Left colon (tissue), 2 donors: ENCODE measurements around the gene SLC27A2. TPM values are rescaled to one million over a fixed set of nuclear protein-coding genes. Genes with fewer than 3 reads are reported as not detected.
"Not testable (repeated sequence)": the region's sequence is repeated elsewhere in the genome, so short reads cannot be mapped to it uniquely, and the experiment has no call there.

ENCODE experiments used
- ATAC-seq: fragments of 200-7000 bp; cut with Tn5 transposase; one replicate; pipeline ENCODE4 v1.9.1; 2020; ENCODE audit warnings: mild to moderate bottlenecking, moderate library complexity
- DNase-seq, 2 donors: peaks; one replicate each; pipeline ENCODE4 v3.0.0-alpha.2; 2020
- intact Hi-C, 2 donors: fragments of 100-400 bp; cut with DNase I in 1 of 2; cut with micrococcal nuclease in 1 of 2; formaldehyde crosslinking; loops; one replicate each; pipeline versions ENCODE4 v1.11.2 to v1.14.0; 2022; cut with DNase I, micrococcal nuclease
- long read RNA-seq: library from polyadenylated mRNA; unstranded; transcript quantifications from one replicate; pipeline ENCODE4 v2.0.0, GENCODE V29; 2021
- total RNA-seq, 2 donors: library from RNA; stranded (reverse); fragmentation: NEBNext Ultra II Directional; extraction: Animal tissue kit (Norgen Biotek cat#: 25700); gene quantifications; one replicate each; pipeline ENCODE4 v1.2.1, GENCODE V29; 2021
- donor health status: DM: no; HTN: no; CAD: no.
- donor health status: DM: yes; HTN: yes; CAD: no.

Gene SLC27A2
- total RNA-seq: 10 to 100 TPM; 37.2 to 43.1 TPM
- long read RNA-seq, transcript SLC27A2-201 (10 exons, 2,394 nt): major isoform, 97 of 105 reads
- long read RNA-seq, partial matches to known transcripts: 1 of 105 reads
- long read RNA-seq, other reads (novel, unspliced or antisense): 6 of 105 reads

DNA sequence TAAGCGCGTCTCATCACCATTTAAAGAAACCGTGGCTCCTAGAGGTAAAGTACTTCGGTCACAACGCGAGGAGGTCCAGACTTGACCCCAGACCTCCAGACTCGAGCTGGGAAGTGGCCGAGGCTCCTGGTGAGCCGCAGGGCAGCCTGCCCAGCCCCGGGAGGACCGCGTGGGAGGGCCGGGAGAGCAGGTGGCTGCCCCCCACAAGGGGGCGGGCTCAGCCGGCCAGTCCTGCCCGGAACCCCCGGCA, at the start of gene SLC27A2:
SLC27A2 (plus strand) TSS at position 228 of the 250 bp plus-strand sequence. CDS start 232 bp downstream, outside the sequence.
- DNase-seq (peak; percentile 58 to 76), ATAC-seq (peak; percentile 75)
- intact Hi-C loops: no loop called here

DNA sequence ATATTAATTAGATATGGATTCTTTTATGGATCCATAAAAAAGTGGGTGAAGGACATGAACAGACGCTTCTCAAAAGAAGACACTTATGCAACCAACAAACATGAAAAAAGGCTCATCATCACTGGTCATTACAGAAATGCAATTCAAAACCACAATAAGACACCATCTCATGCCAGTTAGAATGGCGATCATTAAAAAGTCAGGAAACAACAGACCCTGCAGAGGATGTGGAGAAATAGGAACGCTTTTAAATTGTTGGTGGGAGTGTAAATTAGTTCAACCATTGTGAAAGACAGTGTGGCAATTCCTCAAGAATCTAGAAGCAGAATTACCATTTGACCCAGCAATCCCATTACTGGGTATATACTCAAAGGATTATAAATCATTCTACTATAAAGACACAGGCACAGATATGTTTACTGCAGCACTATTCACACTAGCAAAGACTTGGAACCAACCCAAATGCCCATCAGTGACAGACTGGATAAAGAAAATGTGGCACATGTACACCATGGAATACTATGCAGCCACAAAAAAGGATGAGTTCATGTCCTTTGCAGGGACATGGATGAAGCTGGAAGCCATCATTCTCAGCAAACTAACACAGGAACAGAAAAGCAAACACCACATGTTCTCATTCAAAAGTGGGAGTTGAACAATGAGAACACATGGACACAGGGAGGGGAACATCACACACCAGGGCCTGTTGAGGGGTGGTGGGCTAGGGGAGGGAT, 49.6 kb upstream of the SLC27A2 start:
- intact Hi-C loops, DNase-seq, ATAC-seq: not testable (repeated sequence)

DNA sequence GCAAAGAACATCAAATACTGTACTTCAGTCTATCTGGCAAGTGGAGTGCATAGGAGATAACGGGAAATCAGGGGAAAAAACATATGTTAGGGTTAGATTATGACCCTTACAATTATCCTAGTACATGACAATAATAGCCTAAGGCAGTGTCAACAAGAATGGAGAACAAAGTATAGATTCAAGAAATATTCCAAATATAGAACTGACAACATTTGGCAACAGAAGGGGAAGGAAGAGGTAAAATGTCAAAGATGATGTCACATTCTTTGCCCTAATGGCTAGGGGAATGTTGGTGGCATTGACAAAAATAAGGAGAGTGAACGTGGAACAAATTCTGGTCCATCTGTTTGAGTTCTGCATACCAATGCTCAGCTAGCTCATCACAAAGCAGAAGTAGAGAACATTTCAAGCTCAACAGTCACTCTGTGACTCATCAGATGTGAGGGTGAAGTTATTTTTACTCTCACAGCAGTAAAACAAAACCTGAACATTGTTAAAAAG, 47.4 kb upstream of the SLC27A2 start:
- peak; percentile 33 for ATAC-seq
- intact Hi-C loops: no loop called here

DNA sequence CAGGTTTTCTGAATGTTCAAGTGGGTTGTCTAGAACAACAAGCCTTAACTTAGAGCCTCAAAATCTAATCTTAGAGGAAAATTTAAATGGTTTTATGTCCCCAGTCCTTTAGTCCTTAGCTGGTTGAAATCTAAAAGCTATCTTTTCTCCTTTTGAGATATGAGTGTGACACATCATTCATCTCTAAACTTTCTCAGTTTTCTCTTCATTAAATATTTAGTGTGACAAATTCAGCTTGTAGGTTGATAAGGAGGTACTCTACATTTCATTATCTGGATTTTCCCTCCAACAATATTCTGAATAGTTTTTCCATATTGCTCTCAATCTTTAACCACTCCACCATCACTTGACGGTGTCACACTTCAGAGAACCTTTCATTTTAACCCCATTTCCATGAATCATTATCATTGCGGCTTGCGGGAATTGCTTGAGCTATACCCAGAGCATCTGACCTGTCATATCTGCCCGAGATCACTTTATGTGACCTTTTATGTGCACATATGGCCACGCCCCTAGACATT, 46.9 kb upstream of the SLC27A2 start:
- ATAC-seq: no peak
- DNase-seq: no peak
- intact Hi-C loops: no loop called here

More for the DNA sequence above, 47.4 kb upstream of the SLC27A2 start:
- no peak for DNase-seq

DNA sequence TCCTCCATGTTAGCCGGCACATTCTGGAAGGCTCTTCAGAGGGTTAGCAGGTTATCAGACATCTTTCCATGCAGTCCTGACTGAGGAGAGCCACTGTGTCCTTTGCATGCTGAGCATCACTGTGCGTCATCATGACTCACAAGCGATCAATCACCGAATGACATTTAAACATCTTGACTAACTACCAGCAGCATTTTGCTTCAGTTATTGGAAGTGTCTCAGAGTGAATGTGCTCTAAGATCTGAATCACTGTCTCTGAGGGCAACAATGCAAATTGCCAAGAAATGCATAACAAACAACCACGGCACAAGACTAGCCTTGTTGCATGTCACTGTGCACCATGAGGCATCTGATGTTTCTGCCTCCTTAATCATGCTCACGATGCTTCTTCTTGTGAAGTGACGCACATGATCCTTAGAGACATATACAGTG, 44.6 kb upstream of the SLC27A2 start:
- ATAC-seq (no peak), DNase-seq (no peak)
- intact Hi-C loops: no loop called here

DNA sequence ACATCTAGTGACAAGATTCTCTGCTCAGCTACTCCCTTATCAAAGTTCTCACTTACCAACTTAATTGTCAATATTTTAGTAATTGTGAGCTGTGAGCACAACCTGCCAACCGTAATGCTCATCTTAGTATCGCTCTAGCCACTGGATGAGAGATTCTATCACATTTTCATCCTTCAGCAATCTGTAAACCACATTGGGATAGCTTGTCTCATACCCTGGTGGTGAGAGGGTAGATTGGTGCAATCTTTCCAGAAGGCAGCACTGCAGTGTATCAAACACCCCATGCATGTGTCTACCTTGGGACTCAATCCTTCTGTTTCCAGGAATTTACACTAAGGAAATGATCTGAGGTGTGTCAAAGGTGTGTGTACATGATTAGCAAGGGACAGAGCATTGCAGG, 44.1 kb upstream of the SLC27A2 start:
- intact Hi-C loops: no loop called here
- no peak for DNase-seq
- ATAC-seq: no peak

DNA sequence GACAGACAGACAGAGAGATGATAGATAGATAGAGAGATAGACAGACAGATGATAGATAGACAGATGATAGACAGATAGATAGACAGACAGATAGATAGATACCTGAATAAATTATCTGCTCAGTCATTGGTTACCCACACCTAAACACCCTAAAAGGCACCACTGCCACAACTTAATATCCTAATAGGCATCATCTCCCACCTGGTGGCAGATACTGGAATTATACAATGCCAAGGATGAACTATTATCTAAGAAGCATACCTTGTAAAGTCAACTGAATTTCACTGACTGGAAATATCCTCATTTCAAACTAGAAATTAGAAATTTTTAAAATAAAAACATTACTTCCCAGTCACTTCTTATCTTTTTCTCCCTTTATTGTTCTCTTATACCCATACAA, 43.6 kb upstream of the SLC27A2 start:
- ATAC-seq (no peak), DNase-seq (no peak)
- intact Hi-C loops: no loop called here

DNA sequence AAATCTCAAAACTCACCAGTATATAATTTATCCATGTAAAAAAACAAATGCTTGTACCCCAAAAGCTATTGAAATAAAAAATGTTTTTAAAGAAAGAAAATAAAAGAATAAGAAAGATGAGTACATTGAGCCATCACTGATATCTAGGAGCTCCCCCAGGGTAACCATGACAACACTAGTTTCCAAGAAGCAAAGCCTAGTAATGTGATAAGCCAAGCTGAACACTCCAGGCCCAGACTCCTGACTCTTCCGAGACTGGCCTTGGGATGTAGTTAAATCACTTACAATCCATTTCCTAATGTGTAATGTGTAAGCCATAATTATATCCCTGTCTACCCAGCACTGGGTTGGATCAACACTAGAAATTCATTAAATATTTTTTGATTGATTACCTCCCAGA, 41.9 kb upstream of the SLC27A2 start:
- no peak for DNase-seq
- intact Hi-C loops: loop anchor here in 1 of 2 donors (10.0 kb wide), 1 partner anchor 1275 kb away; no protein-coding TSS in a partner anchor
- ATAC-seq: no peak

DNA sequence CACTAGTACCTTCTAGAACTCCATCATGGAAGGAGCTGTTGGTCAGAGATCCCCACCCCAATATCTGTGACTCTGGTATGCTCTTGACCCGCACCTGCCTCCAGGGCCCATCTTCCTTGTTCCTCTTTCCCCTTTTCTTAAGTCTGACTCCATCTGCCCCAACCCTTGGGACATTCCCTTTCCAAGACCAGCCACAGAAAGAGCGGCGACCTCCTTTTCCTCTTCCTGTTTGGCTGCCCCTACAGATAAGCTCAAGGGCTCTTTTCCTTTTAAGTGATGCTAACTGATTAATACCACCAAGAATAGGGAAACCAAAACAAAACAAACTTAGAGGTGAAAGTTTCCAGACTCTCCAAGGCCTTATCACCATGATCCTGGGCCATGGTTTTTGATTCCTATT, 41.0 kb upstream of the SLC27A2 start:
- no peak for ATAC-seq
- DNase-seq: no peak
- intact Hi-C loops: loop anchor here in 1 of 2 donors (10.0 kb wide), 1 partner anchor 1276 kb away; no protein-coding TSS in a partner anchor

DNA sequence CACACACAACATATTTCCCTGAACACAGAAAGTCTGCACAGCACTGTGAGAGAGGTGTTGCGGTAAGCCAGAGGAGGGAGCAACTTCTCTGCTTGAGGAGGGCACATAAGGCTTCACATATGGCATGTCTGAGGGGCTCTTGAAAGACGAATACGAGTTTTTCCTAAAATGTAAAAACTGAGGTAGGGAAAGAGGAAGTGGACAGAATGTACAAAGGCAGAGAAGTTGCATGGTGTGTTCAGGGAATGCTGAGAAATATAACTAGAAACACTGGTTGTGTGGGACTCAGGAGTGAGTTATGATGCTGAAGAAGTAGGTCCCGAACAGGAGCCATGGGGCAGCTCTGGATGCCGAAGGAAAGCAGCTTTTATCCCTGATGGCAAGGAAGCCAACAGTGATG, 40.1 kb upstream of the SLC27A2 start:
- no peak for DNase-seq
- intact Hi-C loops: loop anchor here in 1 of 2 donors (10.0 kb wide), 1 partner anchor 1277 kb away; no protein-coding TSS in a partner anchor
- ATAC-seq: no peak

DNA sequence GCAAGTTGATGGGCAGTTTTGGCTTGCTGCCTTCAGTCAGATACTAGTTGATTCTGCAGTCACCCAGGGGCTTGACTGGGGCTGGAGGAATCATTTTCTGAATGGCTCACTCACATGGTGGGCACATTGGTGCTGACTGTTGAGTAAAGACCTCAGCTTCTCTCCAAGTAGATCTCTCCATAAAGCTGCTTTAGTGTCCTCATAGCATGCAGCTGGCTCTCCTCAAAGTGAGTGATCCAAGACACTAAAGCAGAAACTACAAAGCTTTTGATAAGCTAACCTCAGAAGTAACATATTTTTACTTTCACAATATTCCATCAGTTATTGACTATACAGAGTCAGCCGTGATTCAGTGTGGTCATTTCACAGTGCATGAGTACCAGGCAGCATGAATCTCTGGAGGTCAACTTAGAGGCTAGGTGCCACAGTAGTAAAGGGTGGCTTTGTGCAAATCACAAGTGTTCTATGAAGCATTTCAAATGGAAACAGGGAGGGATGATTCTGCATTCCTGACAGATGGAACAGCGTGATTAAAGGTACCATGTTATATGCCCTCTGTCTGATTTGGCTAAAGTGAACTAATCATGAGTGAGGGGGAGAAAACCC, 38.6 kb upstream of the SLC27A2 start:
- DNase-seq (no peak), ATAC-seq (no peak)
- intact Hi-C loops: loop anchor here in 1 of 2 donors (10.0 kb wide), 1 partner anchor 1279 kb away; no protein-coding TSS in a partner anchor

DNA sequence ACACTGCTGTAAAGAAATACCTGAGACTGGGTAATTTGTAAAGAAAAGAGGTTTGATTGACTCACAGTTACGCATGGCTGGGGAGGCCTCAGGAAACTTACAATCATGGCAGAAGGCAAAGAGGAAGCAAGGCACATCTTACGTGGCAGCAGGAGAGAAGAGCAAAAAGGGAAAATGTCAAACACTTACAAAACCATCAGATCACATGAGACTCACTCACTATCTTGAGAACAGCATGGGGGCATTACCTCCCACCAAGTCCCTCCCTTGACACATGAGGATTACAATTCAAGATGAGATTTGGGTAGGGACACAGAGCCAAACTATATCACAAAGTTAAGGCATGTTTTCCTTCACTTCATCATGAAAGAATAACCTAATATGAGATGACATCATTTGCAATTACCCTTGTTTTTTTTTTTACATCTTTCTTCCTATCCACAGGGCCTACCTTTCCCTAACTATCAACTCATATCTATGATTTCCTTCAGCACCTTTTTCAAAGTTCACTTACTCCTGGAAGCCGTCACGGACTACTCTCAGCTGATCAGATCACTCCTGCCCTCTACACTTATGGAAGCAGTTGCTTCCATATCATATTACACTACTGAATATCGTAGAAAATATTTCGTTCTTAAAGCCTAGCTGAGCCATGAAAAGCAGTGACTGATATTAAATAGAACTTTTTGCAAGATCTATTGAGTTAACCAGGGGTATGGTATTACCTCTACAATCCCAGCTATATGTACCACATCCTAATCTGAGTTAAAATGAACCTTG, 37.5 kb upstream of the SLC27A2 start:
- DNase-seq (no peak), ATAC-seq (no peak)
- intact Hi-C loops: loop anchor here in 1 of 2 donors (5.0 to 10.0 kb wide), 2 partner anchors 907 to 1280 kb away; no protein-coding TSS in a partner anchor

DNA sequence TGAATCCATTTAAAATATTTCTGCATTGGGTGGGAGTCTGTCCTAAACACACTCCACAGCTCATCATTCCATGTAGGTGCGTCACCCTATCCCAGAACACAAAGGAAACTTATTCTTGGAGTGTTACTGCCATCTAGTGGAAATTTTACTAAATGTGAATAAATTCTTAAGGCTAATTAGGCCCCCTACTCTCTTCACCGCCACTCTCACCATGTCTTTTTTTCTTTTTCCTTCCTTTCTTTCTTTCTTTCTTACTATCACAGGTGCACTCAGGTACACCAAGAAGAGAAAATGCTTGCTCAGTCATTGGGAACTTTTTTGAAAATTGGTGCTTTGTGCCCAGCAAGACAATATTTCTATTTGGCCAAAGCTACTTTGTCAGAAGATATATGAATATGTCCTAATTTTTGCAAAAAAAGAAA, 36.5 kb upstream of the SLC27A2 start:
- intact Hi-C loops: loop anchor here in 1 of 2 donors (5.0 to 10.0 kb wide), 2 partner anchors 908 to 1281 kb away; no protein-coding TSS in a partner anchor
- no peak for DNase-seq
- peak; percentile 55 for ATAC-seq

DNA sequence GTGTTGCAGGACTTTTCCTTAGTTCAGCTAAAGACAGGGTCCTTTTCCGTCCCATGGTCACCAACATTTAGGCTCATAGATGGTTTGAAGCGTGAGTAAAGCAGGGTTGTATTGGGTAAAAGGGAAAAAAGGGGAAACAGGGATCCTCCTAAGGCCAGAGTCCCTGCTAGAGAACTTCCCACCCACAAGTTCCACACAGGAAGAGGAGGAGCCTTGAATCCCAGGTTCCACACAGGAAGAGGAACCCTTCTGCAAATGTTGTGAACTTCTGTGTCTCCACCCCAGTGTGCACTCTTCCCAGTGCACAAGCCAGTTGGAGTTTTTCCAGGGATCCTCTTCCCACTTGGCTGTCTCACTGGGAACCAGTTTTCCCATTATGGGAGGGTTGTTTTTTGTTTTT, 35.4 kb upstream of the SLC27A2 start:
- DNase-seq (no peak), ATAC-seq (peak; percentile 43)
- intact Hi-C loops: loop anchor here in 1 of 2 donors (5.0 to 10.0 kb wide), 2 partner anchors 909 to 1282 kb away; no protein-coding TSS in a partner anchor

DNA sequence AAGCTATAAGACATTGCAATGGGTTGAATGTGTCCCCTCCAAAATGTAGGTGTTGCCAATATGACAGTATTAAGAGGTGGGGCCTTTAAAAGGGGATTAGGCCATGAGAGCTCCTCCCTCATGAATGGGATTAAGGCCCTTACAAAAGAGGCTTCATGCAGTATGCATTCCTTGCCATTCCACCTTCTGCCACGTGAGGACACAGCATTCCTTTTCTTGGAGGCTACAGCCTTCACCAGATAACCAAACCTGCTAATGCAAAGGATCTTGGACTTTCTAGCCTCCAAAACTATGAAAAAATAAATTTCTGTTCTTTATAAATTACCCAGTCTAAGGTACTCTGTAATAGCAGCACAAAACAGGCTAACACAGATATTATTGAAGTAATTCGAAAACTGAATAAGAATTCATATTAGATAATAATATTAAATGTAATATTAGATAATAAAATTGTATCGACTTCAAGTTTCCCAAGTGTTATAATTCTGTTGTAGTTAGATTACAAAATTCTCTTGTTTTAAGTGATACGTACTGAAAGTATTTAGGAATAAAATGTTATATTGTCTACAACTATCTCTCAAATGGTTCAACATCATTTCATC, 33.5 kb upstream of the SLC27A2 start:
- DNase-seq: peak in 1 of 2 donors; percentile 38
- intact Hi-C loops: loop anchor here in 1 of 2 donors (5.0 to 10.0 kb wide), 2 partner anchors 911 to 1284 kb away; no protein-coding TSS in a partner anchor
- peak; percentile 73 for ATAC-seq

DNA sequence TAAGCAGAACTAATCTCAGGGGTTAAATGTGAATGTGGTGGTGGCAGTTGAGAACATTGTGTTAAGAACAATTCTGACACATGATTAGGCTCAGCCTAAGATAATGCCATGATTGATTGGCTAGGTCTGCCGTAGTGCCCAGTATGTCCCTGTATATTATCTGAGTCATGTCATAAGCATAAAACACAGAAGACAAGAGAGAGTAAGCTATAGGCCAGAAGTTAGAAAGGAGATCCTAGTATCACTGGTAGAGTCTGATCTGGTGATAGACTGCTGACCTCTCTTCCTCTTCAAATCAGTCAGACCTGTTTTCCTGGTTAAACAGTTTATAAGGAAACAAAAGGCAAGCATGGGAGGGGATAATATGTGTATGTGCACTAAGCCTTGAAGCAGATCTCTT, 32.9 kb upstream of the SLC27A2 start:
- peak; percentile 84 for ATAC-seq
- DNase-seq: no peak
- intact Hi-C loops: loop anchor here in 1 of 2 donors (5.0 to 10.0 kb wide), 2 partner anchors 912 to 1284 kb away; no protein-coding TSS in a partner anchor

DNA sequence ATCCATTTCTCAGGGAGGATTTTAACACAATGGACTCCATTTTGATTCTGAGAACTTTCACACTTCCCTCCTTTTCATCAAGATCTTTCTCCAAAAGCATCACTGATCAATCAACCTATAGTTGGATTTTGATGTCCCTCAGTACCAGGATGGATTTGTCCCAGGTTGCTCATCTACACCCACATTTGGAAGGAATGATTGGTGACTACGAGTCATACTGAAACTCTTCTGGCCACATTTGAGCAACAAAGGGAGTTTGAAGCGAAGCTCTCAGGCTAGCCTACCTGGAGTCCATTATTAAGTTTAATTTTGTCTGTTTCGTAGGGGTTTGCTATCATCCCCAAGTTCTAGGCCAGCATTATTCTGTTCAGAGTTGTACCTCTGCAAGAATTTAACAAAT, 31.6 kb upstream of the SLC27A2 start:
- DNase-seq (no peak), ATAC-seq (no peak)
- intact Hi-C loops: no loop called here

DNA sequence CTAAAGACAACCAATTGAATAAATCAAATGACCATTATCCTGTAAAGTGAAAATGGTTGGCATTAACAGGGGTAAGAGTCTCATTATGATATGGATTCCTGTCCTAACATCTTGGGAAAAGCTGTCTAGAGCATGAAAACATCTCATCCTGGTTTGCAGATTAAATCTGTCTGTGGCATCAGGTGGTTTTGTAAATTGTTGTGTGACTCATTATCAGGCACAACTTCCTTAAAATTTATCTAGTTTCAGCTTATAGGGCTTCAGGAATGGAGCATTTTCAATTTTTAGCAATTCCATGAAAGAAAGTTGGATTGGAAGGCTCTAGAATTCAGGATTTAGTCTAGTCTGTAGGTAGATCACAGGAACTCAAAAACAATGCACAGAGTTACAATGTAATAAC, 31.1 kb upstream of the SLC27A2 start:
- DNase-seq (no peak), ATAC-seq (no peak)
- intact Hi-C loops: no loop called here
